Astrocyte (in vitro differentiated cells and primary cell): ENCODE data around the gene UBL4A.

ENCODE experiments used
- CTCF ChIP-seq: IDR thresholded peaks from 2 replicates; pipeline ENCODE4 v1.5.1; 2011; ENCODE audit warnings: low read depth, mild to moderate bottlenecking, inconsistent platforms, low read length, moderate library complexity; ENCODE audit not compliant: insufficient read depth
- EZH2 ChIP-seq: IDR thresholded peaks from 2 replicates; pipeline ENCODE4 v1.6.1; 2012; ENCODE audit warnings: mild to moderate bottlenecking, low read length, inconsistent platforms; ENCODE audit not compliant: insufficient read depth

GRCh38 chrX:154531626-154532025 lies 45.2 kb upstream of the UBL4A start:
- no peak for TF ChIP-seq CTCF
- TF ChIP-seq EZH2 = no peak
